T-helper 9 cell (primary cell): ENCODE measurements around the gene OCA2.
"Not testable (repeated sequence)": the region's sequence is repeated elsewhere in the genome, so short reads cannot be mapped to it uniquely, and the experiment has no call there.

Experiments
- DNase-seq: peaks from one replicate; pipeline ENCODE4 v3.0.0-alpha.2; 2020

Gene OCA2

DNA sequence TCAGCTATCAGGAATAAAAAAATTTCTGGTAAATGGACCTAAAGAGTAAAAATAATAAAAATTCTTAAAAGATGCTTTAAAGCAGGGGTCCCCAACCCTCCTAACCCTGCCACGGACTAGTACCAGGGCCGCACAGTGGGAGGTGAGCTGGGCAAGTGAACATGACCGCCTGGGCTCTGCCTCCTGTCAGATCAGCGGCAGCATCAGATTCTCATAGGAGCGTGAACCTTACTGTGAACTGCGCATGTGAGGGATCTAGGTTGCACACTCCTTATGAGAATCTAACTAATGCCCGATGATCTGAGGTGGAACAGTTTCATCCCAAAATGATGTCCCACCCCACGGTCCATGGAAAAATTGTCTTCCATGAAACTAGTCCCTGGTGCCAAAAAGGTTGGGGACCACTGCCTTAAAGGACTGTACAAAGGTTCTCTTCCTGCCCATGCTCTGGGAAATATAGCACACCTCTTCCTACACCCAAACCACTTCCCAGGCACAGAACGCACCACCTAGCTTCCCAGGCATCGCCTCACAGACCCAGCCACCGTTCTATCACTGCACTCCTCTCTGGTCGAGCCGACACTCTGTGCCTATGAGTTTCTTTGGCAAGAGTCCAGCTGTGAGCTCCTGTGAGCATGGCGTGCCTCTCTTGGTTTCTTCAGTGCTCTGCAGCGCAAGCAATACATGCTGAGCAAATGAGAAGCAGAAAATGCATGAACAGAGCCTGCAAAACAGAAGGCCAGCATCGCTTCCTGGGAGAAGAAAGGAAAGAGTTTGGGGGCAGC is 104.9 kb downstream of the OCA2 start:
- no peak for DNase-seq

DNA sequence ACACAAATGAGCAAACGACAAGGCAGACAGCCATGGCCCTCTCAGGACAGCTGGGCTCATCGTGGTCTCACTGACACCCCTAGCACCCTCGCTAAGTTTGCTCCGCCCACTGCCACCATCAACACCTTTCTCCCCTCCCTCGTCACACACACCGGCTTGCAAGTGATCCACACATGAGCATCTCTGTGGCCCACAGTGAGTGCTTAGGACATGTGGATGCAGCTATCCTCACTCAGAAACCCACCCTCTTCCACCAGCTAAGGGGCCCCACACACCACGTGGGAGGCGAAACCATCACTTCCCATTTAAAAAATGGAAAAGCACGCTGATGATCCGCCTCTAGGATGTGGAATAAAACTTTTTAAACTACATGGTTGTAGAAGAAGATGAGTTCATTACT is 105.6 kb downstream of the OCA2 start:
- no peak for DNase-seq

DNA sequence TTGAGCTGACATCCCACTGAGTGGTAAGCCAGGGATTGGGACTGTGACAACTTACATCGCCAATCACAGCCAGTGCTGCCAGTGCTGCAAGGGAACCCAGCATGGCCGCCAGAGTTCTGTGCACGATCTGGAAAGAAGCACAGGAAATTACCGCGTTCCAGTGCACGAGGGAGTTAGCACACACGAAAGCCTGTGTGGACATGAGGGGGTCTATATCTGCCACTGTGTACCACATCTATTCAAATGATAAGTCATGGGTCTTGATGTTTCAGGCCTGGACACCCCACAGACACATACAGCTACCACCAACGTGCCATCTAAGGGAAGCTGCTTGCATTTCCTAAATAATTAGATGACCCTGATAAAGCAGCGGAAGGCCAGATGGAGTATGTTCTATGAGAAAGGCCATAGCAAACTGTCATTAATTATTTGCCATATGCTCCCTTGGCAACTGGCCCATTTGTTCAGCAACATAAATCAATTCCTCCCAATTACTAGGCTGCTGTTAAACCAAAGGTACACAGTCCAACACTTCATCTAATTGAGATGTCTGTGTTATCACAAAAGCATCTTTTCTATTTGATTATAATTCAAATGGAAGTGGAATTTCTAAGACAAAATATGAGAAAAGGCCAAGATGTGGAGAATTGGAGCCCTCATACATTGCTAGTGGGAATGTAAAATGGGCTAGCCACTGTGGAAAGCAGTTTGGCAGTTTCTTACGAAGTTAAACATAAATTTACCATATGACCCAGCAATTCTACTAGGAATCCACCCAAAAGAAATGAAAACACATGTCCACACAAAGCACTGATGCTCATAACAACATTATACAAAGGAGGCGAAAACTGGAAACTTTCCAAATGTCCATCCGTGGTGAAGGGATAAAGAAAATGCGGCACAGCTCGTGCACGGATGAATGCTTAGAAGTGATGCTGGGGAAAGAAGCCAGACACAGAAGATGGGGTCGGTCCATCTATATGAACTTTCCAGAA is 108.3 kb downstream of the OCA2 start:
- DNase-seq: no peak

- no peak for DNase-seq
These were observed 109.3 kb downstream of the OCA2 start for GRCh38 chr15:27989838-27990237.

DNA sequence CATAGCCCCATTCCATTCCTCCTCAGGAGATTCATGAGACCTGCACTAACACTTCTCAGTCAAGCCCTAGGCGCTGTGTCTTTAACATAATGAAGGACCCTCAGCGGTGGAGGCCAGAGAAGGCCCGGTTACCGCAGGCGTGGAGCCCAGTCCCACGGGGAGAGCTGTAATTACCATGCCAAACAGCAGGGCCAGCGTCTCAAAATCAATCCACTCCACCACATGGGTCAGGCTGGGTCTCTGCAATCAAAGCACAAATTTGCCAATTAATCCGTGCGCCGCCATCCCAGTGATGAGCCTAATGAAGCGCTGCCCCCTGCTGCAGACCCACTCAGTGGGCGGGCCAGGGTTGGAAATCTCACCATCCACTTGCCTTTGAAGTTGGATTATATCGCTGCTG is 109.7 kb downstream of the OCA2 start:
- DNase-seq: no peak

GRCh38 chr15:27985099-27985498 is 114.0 kb downstream of the OCA2 start:
- DNase-seq: no peak

GRCh38 chr15:27983496-27983895 is 115.6 kb downstream of the OCA2 start:
- no peak for DNase-seq

DNA sequence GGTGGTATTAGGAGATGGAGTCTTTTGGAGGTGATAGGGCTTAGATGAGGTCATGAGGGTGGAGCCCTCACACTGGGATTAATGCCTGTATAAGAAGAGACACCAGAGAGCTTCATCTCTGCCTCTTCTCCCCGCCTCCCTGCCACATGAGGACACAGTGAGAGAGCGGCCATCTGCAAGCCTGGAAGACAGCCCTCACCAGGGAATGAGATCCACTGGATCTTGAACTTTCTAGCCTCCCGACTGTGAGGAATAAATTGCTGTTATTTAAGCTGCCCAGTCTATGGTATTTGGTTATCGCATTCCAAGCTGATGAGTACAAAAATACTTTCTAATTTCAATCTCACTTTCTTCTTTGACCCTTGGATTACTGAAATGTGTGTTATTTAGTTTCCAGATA is 121.4 kb downstream of the OCA2 start:
- DNase-seq: no peak

DNA sequence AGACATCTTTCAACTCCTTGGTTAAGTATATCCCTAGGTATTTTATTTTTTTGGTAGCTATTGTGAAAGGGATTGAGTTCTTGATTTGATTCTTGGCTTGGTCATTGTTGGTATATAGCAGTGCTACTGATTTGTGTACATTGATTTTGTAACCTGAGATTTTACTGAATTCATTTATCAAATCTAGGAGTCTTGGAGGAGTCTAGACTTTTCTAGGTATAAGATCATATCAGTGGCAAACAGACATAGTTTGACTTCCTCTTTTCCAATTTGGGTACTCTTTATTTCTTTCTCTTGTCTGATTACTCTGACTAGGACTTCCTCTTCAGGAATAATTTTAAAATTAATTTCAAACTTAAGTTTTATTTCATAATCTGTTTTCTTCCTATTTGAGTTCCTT is 125.2 kb downstream of the OCA2 start:
- no peak for DNase-seq

- no peak for DNase-seq
These were observed 128.3 kb downstream of the OCA2 start for GRCh38 chr15:27970661-27971392.

- no peak for DNase-seq
These were observed 131.6 kb downstream of the OCA2 start for GRCh38 chr15:27967541-27967940.

GRCh38 chr15:27965546-27965945 is 133.6 kb downstream of the OCA2 start:
- no peak for DNase-seq

GRCh38 chr15:27961801-27962200 is 137.3 kb downstream of the OCA2 start:
- DNase-seq: no peak

- no peak for DNase-seq
These were observed 140.1 kb downstream of the OCA2 start for GRCh38 chr15:27958911-27959578.

DNA sequence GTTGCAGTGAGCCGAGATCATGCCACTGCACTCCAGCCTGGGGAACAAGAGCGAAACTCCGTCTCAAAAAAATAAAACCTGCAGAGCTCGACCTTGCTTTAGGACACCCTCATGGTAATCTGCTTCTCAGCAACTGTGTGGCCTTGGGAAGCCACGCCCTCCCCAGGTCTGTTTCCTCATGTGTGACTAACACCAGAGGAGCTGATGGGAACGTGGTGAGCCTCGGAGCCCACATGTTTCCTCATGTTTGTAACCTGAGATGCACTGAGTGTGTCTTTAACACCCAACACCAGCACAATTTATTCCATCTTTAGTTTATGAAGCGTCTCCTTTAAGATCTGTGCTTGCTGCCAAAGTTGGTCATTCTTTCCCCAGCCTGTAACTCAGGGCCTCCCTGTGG is 142.8 kb downstream of the OCA2 start:
- no peak for DNase-seq

DNA sequence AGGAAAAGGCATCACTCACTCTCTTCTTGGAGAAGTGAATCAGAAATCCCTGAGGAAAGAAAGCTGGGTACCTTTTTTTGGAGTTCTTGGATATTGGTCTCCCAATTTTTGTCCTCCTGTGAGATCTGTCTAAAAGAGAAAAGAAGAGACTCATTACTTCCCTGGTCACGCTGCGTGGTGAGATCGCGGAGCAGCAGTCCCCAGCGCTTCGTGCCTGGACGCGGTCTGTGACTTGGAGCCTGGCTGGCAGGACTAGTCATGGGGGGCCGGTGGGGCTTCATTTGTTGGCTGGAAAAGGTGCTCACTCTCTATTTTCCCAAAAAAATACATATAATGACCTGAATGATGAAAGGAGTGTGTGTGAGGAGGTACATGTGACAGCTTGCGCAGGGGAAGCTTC is 144.0 kb downstream of the OCA2 start:
- DNase-seq: no peak

- not testable (repeated sequence) for DNase-seq
These were observed 146.5 kb downstream of the OCA2 start for GRCh38 chr15:27952593-27952992.

- DNase-seq: no peak
These were observed 147.8 kb downstream of the OCA2 start for GRCh38 chr15:27951191-27951890.

GRCh38 chr15:27949089-27949488 is 150.0 kb downstream of the OCA2 start:
- no peak for DNase-seq

- no peak for DNase-seq
These were observed 159.9 kb downstream of the OCA2 start for GRCh38 chr15:27939246-27939645.

DNA sequence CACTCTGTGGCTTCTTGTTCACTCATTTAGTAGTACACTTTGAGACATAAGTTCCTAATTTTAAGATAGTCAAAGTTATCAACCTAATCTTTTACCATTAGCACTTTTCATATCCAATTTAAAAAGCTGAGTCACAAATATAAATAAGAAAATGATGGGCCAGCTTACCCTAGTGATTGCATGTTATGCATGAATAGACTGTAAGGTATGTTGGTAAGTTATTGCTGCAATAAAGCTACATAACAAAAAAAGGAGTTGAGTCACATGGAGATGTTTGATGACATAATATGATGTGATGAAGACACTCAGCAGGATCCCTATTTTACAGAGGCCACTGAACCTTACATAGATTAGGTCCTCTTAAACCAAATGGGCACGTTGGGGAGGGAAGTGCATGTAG is 161.3 kb downstream of the OCA2 start:
- DNase-seq: no peak

- no peak for DNase-seq
These were observed 163.0 kb downstream of the OCA2 start for GRCh38 chr15:27936164-27936563.
